ENCODE measurements around the gene OSBPL5.
"Not testable (repeated sequence)": the region's sequence is repeated elsewhere in the genome, so short reads cannot be mapped to it uniquely, and the experiment has no call there.

The OSBPL5 gene

DNA sequence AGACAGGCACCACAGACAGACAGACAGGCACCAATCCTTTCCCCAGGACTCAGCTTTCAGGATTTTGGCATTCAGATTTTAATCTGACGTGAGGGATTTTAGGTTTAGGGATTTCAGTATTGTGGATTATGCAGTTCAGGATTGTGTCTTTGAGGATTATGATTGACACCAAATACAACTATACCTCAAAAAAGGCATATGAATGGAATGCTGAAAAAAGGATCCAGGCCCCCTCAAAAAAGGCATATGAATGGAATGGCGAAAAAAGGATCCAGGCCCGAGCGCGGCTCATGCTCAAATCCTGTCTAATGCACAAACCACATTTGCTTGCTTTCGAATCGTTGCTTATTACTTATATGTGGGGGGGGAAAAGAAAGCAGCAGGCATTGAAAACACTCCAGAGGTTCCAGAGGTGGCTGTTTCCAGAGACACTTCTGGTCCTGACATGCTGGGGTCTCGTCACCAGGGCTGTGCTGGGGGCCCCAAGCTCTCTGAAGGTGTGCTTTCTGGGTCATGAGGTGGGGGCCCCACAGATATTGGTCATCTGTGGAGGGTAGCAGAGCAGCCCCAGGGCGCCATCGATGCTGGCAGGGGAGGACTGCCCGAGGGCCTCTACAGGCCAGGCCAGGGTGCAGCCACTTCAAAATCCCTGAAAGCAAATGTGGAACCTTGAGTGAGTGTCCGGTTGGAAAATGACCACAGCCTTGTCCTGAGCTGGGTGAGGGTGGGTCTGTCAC is 16.8 kb upstream of the OSBPL5 start:
- DNase-seq: no peak

DNA sequence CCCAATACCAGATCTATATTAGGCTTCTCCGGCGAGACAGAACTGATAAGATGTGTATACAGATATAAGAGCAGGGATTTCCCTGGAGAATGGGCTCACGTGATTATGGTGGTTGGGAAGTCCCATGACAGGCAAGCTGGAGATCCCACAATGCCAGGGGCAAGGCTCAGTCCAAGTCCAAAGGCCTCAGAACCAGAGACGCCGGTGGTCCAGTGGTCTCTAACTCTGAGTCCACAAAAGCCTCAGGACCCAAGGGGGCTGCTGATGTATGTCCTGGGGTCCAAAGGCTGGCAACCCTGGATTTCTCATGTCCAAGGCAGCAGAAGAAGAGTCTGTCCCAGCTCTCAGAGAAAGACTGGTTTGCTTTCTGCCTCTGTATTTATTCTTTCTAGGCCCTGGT is 15.8 kb upstream of the OSBPL5 start:
- DNase-seq: no peak

DNA sequence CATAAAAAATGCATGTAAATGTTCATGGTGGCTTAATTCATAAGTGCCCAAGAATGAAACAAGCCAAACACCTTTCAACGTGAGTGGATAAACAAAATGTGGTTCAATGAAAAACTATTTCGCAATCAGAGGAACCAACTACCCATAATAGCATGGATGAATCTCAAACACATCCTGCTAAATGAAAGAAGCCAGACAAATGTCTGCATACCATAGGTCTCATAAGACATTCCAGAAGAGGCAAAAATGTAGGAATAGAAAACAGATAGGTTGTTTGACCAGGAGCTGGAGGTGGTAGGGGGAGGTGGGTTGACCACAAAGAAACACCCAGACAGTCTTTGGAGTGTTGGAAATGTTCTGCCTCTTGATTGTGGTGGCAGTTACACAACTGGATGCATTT is 13.2 kb upstream of the OSBPL5 start:
- DNase-seq: no peak

DNA sequence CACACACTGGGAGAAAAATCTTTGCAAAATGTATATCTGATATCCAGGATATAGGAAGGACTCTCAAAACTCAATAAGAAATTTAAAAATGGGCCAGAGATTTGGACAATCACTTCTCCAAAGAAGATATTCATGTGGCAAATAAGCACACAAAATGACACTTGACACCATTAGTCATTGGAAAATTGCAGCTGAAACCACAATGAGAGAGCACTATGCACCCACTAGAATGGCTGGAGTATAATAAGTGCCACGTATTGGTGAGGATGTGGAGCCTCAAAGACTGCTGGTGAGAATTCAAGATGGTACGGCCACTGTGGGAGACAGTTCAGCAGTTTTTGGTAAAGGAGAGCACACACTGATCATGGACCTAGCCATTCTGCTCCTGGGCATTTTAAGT is 12.8 kb upstream of the OSBPL5 start:
- DNase-seq: no peak

DNA sequence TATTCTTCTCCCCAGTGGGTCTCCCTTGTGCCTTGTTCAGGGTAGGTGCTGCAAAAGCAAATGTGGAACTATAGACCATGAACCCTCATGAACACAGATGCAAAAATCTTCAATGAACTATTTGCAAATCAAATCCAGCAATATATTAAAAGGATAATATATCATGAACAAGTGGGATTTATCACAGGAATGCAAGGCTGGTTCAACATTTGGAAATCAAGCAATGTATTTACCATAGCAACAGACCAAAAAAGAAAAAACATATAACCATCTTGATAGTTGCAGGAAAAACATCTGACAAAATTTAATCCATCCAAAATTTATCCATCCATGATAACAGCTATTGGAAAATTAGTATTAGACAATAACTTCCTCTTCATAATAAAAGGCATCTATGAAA is 11.4 kb upstream of the OSBPL5 start:
- DNase-seq: no peak

DNA sequence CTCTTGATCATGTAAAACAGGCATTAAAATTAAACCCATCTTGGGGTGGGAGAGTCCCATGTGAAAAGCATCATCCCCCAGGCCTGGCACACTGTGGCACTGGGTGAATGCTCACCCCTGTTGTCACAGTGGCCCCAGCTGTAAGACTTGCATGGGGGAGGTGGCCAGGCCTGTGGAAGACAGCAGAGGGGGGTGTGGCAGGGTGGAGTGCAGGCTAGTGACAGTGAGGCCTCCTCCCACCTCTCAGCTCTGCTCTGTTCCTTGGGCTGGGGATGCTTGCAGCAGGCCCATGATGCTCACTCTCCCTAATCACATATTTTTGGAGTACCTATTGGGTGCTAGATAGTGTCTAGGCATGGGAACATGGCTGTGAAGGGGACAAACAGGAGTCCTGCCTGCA is 10.1 kb upstream of the OSBPL5 start:
- no peak for DNase-seq

DNA sequence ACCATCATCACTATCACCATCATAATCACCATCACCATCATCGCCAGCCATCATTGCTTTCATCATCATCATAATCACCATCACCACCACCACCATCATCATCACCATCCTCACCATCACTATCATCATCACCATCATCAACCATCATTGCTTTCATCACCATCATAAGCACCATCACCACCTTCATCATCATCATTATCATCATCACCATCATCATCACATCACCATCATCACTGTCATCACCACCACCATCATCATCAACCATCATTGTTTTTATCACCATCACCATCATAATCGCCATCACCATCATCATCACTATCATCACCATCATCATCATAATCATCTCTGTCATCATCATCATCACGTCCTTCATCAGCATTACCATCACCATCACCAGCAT is 9.3 kb upstream of the OSBPL5 start:
- DNase-seq: no peak

DNA sequence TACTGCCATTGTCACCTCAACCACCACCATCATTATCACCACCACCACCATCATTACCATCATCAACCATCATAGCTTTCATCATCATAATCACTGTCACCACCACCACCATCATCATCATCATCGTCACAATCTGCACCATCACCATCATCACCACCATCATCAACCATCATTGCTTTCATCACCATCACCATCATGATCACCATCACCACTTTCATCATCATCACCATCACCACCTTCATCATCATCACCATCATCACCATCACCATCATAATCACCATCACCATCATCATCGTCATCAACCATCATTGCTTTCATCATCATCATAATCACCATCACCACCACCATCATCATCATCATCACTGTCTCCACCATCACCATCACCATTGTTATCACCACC is 8.7 kb upstream of the OSBPL5 start:
- DNase-seq: no peak

DNA sequence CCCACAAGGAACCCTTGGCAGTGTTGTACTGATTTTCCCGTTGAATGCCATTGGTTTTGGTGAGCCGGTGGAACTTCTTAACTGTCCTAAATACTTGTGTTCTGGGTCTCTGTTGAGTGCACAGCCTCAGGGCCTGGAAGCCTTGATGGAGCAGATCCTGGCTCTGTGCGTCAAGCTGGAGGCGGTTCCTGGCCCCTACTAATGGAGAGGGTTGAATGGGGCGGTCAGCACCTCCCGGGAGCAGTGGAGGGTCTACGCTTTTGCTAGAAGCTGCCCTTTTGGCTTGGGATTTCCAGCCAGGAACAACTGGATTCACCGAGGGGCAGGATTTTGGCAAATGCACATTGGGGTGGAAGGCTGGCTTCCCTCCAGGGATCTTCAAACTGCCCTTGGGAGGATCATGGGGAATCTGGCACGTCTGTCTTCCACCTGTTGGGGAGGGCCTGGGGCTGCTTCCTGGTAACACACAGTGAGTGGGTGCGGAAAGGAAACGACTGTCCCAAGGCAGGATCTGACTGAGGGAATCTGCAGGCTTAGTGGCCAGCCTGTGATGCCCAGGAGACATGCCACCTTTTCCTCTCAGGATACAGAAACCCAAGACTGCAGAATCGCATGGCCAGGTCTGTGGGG is 6.9 kb upstream of the OSBPL5 start:
- no peak for DNase-seq

DNA sequence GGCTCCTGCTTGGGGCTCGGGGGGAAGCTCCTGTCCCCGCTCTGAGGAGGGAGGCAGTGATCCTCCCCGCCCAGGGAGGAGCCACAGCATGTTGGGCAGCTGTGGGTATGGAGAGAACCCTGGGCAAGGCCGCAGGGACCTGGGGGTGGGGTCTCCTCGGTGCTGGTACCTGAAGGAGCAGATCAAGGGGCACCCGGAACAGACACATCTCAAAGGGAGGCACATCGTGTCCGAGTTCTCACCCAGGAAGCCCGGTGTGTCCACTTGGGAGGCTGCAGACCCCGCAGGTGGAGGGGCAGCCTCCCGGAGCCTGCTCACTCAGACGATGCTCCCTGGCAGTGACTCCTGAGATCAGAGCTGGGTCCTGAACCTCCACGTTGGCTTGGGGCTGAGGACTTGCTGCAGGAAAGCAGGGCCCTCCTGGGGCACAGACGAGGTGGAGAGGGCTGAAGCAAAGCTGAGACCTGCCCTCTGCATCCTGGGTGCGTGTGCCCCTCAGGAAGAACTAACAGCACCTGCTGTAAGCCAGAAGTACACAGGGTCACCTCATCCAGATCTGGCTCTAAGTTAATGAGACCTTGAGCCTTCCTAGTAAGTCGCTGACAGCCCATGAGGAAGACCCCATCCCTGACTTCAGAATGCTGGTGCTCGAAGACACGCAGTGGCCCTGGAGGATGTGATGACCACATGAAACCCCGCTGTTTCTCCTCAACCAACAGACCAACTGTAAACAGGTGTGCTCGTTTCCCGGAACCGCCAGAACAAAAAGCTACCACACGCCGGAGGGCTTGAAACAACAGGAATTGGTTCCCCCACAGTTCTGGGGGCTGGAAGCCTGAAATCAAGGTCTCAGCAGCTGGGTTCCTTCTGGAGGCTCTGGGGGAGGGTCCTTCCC is 5.9 kb upstream of the OSBPL5 start:
- no peak for DNase-seq

DNA sequence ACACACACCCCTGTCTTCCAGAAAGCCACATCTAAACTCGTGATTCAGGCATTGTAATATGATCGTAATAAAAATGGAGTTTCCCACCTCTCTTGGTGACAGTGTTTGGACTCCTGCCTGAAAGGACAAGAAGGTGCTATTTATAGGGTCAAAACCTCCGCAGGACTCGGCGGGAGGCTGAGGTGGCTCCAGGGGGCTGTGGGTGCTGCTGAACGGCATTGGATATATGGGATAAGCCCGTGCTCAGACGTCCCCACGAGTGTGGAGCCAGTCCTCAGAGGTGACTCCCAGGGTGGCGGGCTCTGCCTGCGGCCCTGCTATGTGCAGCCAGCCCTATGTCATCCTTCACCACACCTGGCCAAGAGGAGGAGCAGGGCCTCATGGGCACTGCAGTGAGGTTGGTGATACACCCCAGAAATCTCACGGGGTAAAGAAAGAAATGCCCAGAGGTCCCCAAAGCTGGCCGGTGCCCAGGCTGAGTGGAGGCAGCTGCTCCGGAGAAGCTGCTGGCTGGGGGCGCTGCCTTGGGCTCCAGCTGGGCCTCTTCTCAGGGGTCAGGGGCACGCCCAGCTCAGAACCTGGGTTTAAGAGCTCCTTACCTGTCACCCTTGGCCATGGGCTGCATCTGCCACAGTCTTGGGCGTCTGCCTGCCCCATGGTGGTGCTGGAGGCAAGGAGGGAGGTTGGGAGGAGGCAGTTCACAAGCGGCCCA is 5.1 kb upstream of the OSBPL5 start:
- no peak for DNase-seq

DNA sequence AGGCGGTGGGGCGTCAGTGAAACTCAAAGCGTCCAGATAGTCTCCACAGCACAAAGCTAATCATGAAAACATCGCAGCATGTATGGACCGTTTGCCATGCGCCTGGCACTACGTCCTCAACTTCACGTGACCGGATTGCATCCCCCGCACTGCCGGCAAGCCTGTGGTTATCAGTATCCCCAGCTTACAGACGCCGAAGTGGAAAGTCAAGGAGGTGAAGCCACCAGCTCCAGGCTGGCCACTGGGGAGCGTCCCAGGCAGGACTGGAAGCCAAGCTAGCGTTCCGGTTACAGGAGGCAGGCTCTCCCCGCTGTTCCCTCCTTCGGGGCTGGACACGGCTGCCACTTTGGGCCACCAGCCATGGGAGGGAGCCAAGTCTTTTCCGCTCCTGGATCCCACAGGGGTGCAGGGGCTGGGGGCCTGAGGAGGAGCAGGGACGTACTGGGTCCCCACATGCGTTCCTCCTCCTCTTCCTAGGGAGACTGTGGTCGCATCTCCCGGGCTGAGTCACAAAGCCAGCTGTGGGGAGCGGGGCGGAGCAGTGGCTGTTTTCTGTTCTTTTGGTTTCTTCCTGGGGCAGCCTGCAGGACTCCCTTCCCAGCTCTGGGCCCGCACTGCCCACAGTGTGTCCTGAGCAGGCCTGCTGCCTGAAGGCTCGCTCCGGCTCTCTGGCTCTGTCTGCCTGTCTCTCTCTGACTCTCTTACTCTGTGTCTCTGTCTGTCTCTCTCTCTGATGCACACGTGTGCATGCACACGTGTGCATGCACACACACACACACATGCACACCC is 4.3 kb upstream of the OSBPL5 start:
- peak; percentile 65 for DNase-seq

DNA sequence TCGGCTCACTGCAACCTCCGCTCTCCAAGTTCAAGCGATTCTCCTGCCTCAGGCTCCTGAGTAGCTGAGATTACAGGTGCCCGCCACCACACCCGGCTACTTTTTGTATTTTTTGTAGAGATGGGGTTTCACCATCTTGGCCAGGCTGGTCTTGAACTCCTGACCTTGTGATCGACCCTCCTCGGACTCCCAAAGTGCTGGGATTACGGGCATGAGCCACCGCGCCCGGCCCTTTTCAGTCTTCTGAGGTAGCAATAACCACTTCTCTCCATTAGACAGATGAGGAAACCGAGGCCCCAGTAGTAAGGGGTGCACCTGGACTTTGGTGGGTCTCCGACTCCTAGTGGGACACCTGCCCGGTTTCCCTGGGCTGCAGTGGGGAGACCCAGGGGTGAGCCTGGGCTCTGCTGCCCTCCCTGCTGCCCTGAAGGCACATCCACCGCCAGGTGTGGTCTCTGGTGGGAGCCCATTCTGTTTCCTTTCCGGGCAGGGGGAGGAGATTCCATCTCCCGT is 3.7 kb upstream of the OSBPL5 start:
- not testable (repeated sequence) for DNase-seq

DNA sequence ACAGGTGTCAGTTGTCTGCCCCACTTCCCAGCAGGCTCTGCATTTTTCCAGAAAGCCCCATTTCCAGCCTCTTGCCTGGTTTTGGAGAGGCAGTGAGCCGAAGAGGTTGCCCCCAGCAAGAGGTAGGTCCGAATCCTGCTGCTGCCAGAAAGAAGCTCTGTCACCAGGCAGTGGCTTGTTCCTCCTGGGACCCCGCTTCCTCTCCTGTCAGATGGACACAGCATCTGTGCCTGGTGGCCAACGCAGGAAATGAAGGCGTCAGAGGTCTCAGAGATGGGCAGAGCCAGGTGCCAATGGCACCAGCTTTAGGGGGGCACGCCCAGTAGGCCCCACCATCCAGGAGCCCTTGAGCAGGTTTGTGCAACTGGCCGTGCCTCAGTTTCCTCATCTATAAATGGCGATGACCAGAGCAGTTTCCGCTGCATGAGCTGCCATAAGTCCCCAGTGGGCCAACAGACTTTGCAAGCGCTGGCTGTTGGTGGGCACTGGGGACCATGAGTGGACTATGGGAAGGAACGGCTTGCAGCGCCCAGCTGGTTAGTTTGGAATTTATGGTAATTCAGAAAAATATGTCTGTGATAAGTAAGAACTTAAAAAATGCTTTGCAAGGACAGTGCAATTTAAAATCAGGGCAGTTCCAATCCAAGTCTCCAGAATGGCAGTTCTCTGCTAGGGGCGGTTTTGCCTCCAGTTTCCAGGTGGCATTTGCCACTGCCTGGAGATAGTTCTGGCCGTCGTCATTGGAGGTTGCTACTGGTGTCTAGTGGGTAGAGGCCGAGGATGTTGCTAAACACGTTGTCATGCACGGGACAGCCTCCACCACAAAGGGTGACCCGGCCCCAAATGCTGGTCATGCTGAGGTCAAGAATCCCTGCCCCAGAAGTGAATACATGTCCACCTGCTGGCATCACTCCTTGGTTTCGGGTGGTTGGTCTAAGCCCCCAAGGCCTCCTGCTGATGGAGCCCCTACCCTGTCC is 2.3 kb upstream of the OSBPL5 start:
- no peak for DNase-seq

DNA sequence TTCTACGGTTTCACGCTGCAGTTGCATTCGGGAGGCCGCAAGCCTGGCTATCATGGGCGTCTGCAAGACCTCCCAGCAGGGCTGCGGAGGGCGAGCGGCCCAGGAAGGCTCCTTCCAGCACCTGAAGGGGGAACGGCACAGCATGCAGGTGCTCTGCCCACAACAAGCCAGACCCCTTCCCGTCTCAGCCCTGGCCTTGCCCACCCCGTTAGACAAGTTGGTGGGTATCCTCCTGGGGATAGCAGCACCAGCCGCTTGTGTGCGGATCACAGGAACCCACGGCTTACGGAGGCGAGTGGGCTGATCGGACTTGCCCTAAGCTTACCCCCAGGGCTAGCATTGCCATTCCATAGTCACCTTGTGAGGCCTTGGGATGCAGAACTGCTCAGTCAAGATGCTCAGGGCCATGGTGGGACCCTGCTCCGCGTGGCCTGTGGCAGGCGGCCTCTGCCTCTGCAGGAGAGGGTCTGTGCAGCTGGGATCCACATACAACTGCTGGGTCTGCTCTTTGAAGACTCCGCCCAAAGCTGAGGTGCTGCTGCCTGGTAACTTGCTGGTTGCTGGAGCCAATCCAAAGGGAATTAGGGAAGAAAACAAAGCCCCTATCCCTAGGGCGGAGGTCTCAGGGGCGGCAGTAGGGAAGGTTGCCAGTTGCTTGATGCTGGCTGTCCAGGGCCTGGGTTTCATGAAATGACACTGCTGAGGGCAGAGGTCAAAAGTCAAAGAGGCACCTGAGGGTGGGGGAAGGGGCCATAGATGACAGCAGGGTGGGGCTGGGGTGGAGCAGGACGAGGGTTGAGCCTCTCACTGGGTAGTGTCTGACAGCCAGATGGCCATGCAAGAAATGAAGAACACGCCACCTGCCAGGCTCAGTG is 1.4 kb upstream of the OSBPL5 start:
- DNase-seq: no peak

DNA sequence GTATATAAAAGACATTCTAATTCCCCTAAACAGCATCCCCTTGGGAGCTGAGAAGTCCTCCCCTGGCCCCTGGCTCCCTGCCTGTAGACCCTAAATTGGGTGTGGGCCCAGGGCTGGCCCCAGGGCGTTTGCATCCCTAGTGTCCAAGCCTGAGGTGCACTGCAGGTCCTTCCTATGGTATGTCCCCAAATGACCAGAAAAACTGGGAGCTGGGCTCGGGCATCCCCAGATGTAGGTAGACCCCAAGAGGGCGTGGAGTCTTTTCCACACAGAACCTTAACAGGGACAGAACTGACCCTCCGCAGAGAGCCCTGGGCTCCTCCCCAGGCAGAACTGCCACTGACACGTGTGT is 782 bp upstream of the OSBPL5 start:
- DNase-seq: no peak

DNA sequence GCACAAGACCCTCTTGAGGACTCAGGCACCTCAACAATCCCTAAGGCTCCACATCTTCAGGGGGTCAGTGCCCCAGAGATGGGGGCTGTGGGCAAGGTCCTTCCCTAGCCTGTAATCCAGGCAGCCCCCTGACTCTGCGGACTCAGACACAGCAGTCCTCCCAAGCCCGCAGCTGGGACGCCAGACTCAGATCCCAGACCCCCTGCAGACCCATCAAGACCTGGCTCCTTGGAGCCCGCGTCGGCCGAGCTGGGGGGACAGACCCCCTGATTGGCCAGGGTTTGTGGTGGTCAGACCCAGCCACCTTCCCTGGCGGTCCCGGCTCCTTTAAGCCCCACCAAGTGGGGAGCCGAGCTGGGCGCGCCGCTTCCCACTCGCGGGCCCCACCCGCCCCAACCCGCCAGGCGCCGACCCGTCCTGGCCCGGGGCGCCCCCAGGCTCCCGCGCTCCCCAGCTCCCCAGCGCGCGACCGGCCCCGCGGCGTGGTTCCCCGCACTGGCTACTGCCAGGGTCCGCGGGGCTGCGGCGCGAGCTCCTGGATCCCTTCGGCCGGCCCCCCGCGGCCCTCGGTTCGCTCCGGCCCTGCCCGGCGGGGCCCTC is 458 bp downstream of the OSBPL5 start:
- DNase-seq: no peak

DNA sequence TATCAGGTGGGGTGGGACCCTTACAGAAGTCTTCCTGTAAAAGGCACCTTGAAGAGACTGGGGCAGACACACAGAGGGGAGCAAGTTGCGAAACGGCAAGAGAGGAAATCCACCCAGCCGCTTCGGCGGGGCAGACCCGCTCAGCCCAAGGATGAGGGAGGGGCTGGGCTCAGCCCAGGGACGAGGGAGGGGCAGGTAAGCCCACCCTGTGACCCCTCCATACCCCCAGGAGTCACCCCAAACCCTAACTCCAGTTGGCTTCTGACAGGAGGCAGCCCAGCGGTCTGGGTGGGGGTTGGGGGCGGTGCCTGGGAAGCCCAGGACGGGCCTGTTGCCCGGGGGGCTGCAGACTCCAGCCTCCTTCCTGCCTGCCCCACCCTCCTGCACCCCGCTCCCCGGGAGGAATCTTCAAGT is 965 bp downstream of the OSBPL5 start:
- DNase-seq: no peak

DNA sequence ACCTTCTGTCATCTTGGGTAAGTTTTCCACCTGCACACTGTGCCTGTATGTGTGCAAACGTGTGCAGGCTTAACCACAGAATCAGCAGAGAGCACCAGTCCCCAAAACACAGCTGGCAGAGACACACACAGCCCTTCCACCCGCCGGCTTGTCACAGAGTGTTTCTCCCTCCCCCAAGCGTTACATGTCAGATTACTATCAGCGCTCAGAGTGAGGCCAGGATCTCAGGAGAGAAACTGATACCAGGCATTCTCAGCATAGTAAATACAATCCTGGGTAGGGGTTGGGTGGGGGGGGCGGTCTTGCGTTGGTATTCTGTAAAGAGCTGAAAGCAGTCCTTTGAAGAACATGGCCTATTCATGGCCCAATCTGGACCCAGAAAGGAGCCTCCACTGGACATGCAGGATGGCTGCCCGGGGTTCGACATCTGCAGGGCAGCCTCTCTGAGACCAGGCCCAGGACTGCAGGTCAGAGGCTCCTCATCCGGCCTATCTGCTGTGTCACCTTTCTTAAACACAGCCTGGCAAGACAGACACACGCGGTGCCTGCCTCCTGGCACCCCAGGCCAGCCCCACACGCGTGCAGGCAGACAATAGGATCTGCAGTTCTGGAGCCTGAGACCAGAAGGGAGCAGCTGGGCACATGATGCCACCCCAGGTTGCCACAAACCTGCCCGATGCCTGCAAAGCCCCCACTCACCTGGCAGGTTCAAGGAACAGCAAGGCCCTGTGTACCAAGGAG is 1.7 kb downstream of the OSBPL5 start:
- DNase-seq: no peak

Data from activated CD8-positive, alpha-beta memory T cell treated with anti-CD3 and anti-CD28 coated beads, Interleukin-2, amount 50 U/mL, for 48 hours (primary cell).